HUES48 (cell line): ENCODE measurements around the gene SNCA.

Experiments
- H3K27ac ChIP-seq: one replicate; pipeline ENCODE4 v1.7.0; 2013; ENCODE audit warnings: low read depth, low read length, inconsistent platforms
- H3K27me3 ChIP-seq: 2 replicates; pipeline ENCODE4 v1.6.1; 2013; ENCODE audit warnings: mild to moderate bottlenecking, low read length; ENCODE audit not compliant: control insufficient read depth, insufficient read depth
- H3K36me3 ChIP-seq: 2 replicates; pipeline ENCODE4 v1.6.1; 2013; ENCODE audit warnings: low read length; ENCODE audit not compliant: control insufficient read depth, insufficient read depth
- H3K4me1 ChIP-seq: 2 replicates; pipeline ENCODE4 v1.6.1; 2013; ENCODE audit warnings: mild to moderate bottlenecking, low read length; ENCODE audit not compliant: control insufficient read depth, insufficient read depth
- H3K4me3 ChIP-seq: 2 replicates; pipeline ENCODE4 v1.5.1; 2013; ENCODE audit warnings: mild to moderate bottlenecking, low read depth, low read length
- H3K9ac ChIP-seq: 2 replicates; pipeline ENCODE4 v1.6.1; 2013; ENCODE audit warnings: mild to moderate bottlenecking, low read depth, low read length, moderate library complexity
- H3K9me3 ChIP-seq: 2 replicates; pipeline ENCODE4 v1.6.1; 2013; ENCODE audit warnings: low read length; ENCODE audit not compliant: control insufficient read depth, insufficient read depth

The SNCA gene

GRCh38 chr4:89814362-89814761 is 22.6 kb downstream of the SNCA start:
- H3K4me1 ChIP-seq, result peaks cover 10% of the 10 kb centered on the region
- no peak overlapping the region for H3K9ac ChIP-seq
- H3K4me3 ChIP-seq, result no peak overlapping the region
- H3K9me3 ChIP-seq, result no peaks in the 10 kb centered on the region
- no peaks in the 10 kb centered on the region for H3K27me3 ChIP-seq
- H3K27ac ChIP-seq, result no peak overlapping the region
- no peaks in the 10 kb centered on the region for H3K36me3 ChIP-seq

- Histone ChIP-seq H3K36me3 (no peaks in the 10 kb centered on the region), H3K4me3 (no peak overlapping the region), H3K27me3 (no peaks in the 10 kb centered on the region), H3K27ac (no peak overlapping the region), H3K4me1 (peaks cover 10% of the 10 kb centered on the region), H3K9me3 (no peaks in the 10 kb centered on the region), H3K9ac (no peak overlapping the region)
These were observed 23.8 kb downstream of the SNCA start for GRCh38 chr4:89813197-89813596.

GRCh38 chr4:89807441-89808140 is 29.4 kb downstream of the SNCA start:
- H3K27ac ChIP-seq, result no peak overlapping the region
- no peak overlapping the region for H3K9ac ChIP-seq
- H3K27me3 ChIP-seq, result no peaks in the 10 kb centered on the region
- H3K36me3 ChIP-seq, result no peaks in the 10 kb centered on the region
- H3K9me3 ChIP-seq, result no peaks in the 10 kb centered on the region
- no peak overlapping the region for H3K4me3 ChIP-seq
- no peaks in the 10 kb centered on the region for H3K4me1 ChIP-seq

DNA sequence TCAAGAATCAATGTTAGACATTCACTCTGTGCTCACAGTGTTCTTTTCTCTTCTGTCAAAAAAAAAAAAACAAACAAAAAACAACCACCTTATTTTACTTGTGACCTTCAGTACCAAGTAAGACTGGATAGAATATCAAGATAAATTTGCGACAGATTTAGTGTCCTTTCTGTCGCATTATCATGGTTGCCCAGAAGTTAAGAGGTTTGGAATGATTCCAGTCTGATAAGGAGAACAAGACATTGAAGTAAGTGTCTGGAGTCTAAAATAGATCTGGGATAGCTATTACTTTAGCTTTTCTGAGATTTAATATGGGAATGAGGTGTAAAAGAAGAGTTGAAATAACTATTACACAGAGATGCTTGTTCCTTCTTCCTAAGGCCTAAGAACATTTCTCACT is 31.7 kb downstream of the SNCA start:
- no peaks in the 10 kb centered on the region for H3K36me3 ChIP-seq
- H3K4me3 ChIP-seq, result no peak overlapping the region
- H3K27me3 ChIP-seq, result no peaks in the 10 kb centered on the region
- H3K9me3 ChIP-seq, result no peaks in the 10 kb centered on the region
- no peaks in the 10 kb centered on the region for H3K4me1 ChIP-seq
- no peak overlapping the region for H3K9ac ChIP-seq
- H3K27ac ChIP-seq, result no peak overlapping the region

DNA sequence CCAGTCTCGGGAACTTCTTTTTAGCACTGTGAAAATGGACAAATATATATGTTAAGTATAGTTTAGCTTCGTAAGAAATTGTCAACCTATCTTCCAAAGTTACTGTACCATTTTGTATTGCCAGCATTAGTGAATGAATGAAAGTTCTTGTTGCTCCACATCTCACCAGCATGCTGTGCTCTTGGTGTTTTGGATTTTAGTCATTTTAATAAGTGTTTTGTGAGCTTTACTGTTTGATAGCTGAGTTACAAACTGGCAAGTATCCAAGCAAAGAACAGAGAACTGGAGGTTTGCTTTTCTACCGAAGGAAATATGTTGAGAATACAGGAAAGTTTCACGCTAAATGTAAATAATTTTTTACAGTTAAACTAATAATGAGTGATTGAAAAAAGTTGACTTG is 33.0 kb downstream of the SNCA start:
- Histone ChIP-seq H3K4me3 (no peak overlapping the region), H3K9me3 (no peaks in the 10 kb centered on the region), H3K4me1 (no peaks in the 10 kb centered on the region), H3K36me3 (no peaks in the 10 kb centered on the region), H3K27ac (no peak overlapping the region), H3K27me3 (no peaks in the 10 kb centered on the region), H3K9ac (no peak overlapping the region)

GRCh38 chr4:89803036-89803435 is 33.9 kb downstream of the SNCA start:
- H3K9ac ChIP-seq, result no peak overlapping the region
- H3K4me3 ChIP-seq, result no peak overlapping the region
- no peaks in the 10 kb centered on the region for H3K27me3 ChIP-seq
- no peaks in the 10 kb centered on the region for H3K9me3 ChIP-seq
- no peaks in the 10 kb centered on the region for H3K4me1 ChIP-seq
- H3K36me3 ChIP-seq, result no peaks in the 10 kb centered on the region
- no peak overlapping the region for H3K27ac ChIP-seq

- no peak overlapping the region for H3K4me3 ChIP-seq
- H3K9ac ChIP-seq, result no peak overlapping the region
- no peaks in the 10 kb centered on the region for H3K36me3 ChIP-seq
- H3K27ac ChIP-seq, result no peak overlapping the region
- H3K4me1 ChIP-seq, result no peaks in the 10 kb centered on the region
- no peaks in the 10 kb centered on the region for H3K9me3 ChIP-seq
- H3K27me3 ChIP-seq, result no peaks in the 10 kb centered on the region
These were observed 36.3 kb downstream of the SNCA start for GRCh38 chr4:89800527-89801103.

GRCh38 chr4:89800012-89800516 is 36.9 kb downstream of the SNCA start:
- Histone ChIP-seq H3K36me3 (no peaks in the 10 kb centered on the region), H3K9ac (no peak overlapping the region), H3K27me3 (no peaks in the 10 kb centered on the region), H3K9me3 (no peaks in the 10 kb centered on the region), H3K4me1 (no peaks in the 10 kb centered on the region), H3K27ac (no peak overlapping the region), H3K4me3 (no peak overlapping the region)

DNA sequence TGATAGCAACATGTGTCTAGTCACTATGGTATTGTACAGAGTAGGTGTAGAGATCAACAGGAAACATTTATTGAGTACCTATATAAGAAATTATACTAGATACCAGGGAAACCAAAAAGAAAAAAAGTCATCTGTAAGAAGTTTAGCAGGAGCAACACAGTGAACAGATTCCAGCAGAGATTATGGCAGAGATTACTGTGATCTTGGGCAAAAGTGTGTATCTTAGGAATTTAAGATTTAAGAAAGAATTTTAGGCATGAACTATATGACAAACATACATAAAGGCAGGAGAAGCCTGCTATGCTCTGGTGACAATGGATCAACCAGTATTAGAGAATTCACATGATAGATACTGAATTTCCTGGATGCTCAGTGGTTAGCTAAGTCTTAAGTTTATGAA is 37.9 kb downstream of the SNCA start:
- Histone ChIP-seq H3K27me3 (no peaks in the 10 kb centered on the region), H3K9ac (no peak overlapping the region), H3K27ac (no peak overlapping the region), H3K9me3 (no peaks in the 10 kb centered on the region), H3K4me3 (no peak overlapping the region), H3K36me3 (no peaks in the 10 kb centered on the region), H3K4me1 (no peaks in the 10 kb centered on the region)

DNA sequence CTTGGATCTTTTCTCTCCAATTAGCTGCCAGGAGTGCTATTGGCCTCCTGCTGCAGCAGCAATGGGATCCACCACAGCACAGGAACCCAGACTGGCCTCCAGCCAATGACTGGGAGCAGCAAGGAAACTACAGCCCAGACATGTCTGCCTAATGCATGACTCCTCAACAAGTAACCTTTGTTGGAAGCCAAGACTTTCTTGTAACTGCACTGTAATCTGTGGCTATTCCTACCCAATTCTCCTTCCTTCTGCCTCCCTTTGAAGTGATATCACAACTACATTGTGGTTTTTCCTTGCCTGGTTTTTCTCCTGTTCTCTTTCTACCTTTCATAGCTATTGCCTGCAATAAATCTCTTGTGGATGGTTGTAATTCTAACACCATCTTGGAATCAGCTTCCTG is 39.8 kb downstream of the SNCA start:
- Histone ChIP-seq H3K27ac (no peak overlapping the region), H3K4me1 (no peaks in the 10 kb centered on the region), H3K27me3 (no peaks in the 10 kb centered on the region), H3K9ac (no peak overlapping the region), H3K36me3 (no peaks in the 10 kb centered on the region), H3K4me3 (no peak overlapping the region), H3K9me3 (no peaks in the 10 kb centered on the region)

GRCh38 chr4:89788206-89789072 is 48.5 kb downstream of the SNCA start:
- H3K4me3 ChIP-seq, result no peak overlapping the region
- H3K4me1 ChIP-seq, result no peaks in the 10 kb centered on the region
- H3K9me3 ChIP-seq, result no peaks in the 10 kb centered on the region
- no peak overlapping the region for H3K27ac ChIP-seq
- H3K27me3 ChIP-seq, result no peaks in the 10 kb centered on the region
- no peaks in the 10 kb centered on the region for H3K36me3 ChIP-seq
- H3K9ac ChIP-seq, result no peak overlapping the region
